Measurements from ENCODE around the gene PSME4.

The PSME4 gene, protein sequence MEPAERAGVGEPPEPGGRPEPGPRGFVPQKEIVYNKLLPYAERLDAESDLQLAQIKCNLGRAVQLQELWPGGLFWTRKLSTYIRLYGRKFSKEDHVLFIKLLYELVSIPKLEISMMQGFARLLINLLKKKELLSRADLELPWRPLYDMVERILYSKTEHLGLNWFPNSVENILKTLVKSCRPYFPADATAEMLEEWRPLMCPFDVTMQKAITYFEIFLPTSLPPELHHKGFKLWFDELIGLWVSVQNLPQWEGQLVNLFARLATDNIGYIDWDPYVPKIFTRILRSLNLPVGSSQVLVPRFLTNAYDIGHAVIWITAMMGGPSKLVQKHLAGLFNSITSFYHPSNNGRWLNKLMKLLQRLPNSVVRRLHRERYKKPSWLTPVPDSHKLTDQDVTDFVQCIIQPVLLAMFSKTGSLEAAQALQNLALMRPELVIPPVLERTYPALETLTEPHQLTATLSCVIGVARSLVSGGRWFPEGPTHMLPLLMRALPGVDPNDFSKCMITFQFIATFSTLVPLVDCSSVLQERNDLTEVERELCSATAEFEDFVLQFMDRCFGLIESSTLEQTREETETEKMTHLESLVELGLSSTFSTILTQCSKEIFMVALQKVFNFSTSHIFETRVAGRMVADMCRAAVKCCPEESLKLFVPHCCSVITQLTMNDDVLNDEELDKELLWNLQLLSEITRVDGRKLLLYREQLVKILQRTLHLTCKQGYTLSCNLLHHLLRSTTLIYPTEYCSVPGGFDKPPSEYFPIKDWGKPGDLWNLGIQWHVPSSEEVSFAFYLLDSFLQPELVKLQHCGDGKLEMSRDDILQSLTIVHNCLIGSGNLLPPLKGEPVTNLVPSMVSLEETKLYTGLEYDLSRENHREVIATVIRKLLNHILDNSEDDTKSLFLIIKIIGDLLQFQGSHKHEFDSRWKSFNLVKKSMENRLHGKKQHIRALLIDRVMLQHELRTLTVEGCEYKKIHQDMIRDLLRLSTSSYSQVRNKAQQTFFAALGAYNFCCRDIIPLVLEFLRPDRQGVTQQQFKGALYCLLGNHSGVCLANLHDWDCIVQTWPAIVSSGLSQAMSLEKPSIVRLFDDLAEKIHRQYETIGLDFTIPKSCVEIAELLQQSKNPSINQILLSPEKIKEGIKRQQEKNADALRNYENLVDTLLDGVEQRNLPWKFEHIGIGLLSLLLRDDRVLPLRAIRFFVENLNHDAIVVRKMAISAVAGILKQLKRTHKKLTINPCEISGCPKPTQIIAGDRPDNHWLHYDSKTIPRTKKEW (N-terminal part only)

GRCh38 chr2:53970724-53971602 is at the start of gene PSME4:
PSME4 (minus strand) TSS chr2:53970993; CDS start chr2:53970784, 209 bp downstream.
- peak; percentile 31 to 96 (median 88) for DNase-seq

GRCh38 chr2:54015798-54016699 is 45.3 kb upstream of the PSME4 start:
- peak in 1 of 56 donors; percentile 5 for DNase-seq

GRCh38 chr2:54013996-54014395 is 43.2 kb upstream of the PSME4 start:
- no peak for DNase-seq

DNA sequence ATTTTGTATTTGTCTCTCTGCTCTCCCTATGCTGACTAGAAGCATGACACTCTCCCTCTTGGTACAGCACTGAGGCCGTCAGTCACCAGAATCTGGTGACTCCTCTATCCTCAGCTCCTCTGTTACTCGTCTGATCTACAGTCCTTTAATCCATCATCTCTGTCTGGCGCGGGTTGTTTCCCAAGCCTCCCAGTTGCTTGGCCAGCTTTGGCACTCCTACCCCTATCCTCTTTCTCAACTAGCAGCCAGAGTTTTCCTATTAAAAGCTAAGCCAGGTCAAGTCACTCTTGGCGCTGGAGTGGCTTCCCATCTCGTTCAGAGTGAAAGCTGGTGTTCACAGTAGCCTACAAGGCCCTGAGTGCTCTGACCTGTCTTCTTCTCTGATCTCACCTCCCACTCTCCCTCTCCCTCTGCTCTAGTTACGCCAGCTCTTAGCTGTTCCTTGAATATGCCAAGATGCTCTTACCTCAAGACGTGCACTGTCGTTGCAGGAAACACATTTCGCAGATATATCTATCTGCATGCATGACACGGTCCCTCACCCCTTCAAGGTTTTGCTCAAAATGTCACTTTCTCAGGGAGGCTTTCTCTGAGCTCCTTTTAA is 41.8 kb upstream of the PSME4 start:
- no peak for DNase-seq

DNA sequence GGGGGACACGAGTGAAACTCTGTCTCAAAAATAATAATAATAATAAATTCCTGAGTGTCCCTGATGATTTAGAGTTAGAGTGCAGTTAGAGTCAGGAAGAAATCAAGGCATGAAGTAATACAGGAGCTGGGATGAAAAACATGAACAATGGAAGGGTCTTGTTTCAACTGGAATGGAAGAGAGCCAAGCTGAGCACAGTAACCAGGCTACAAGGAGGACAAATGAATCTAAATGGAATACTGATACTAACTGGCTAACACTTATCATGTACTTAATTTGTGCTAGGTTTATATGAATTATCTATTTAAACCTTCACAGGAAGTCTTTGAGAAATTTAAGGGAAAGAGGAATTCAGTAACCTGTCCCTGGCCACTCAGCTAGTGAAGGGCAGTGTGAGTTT is 38.8 kb upstream of the PSME4 start:
- DNase-seq, result no peak

DNA sequence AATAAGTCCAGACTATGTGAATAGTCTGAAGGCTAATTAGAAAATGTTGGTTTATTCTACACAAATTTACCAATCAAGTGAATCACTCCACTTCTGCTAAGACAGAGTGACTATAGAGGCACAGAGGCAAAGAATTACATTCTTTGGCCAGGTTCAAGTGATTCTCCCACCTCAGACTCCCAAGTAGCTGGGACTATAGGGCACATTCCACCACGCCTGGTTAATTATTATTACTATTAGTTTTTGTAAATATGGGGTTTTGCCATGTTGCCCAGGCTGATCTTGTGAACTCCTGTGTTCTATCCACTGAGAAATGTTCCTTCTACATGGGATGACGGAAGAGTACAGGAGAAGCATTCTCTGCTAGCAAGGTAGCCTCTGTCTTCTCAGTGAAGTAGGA is 37.6 kb upstream of the PSME4 start:
- no peak for DNase-seq

- DNase-seq, result no peak
Measured at GRCh38 chr2:54000524-54000923, 29.7 kb upstream of the PSME4 start.

- DNase-seq, result no peak
Measured at GRCh38 chr2:54000122-54000521, 29.3 kb upstream of the PSME4 start.

DNA sequence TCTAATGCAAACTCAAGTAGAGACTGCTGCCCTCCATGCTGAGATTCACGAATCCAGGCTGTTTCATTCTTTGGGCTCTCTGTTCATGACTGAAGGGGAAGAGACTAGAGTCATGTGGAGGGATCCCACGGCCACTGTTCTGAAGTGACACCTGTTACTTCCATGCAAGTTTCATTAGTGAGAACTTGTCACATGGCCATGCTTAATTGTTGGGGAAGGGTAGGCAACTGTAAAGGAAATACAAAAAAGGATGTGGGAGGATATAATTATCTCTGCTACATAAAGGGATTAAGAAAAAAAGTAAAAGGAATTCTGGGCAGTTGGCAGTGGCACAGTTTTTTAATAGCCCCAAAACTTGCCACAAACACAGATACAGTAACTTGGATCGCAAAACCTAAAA is 28.0 kb upstream of the PSME4 start:
- no peak for DNase-seq

GRCh38 chr2:53994818-53995808 is 24.3 kb upstream of the PSME4 start:
- DNase-seq, result no peak

- no peak for DNase-seq
Measured at GRCh38 chr2:53991948-53992347, 21.2 kb upstream of the PSME4 start.

DNA sequence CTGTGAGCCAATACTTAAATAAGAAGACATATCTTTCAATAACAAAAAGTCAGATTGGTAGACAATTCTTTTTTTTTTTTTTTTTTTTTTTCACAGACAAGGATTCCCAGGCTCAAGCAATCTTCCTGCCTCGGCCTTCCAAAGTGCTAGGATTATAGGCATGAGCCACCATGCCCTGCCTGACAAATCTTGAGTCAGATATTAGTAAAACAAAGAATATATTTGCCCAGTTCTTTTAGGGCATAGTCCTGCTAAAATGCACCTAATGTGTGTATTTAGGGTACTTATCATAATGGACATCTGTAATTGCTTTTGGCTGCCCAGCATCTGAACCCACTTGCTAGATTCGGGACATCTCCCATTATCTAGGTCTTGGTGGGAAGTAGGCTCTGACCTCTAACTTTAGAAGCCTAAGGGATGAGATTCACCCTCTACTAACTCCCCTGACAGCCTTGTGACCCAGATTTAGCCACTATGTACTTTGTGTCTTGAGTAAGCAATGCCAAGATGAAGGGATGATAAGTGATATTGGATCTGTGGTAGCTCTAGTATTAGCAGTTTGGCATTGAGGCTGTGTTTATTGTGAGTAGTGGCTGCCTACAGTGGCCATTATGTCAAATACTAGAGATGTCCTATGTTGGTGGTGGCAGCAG is 18.5 kb upstream of the PSME4 start:
- DNase-seq, result no peak

GRCh38 chr2:53987336-53987921 is 16.6 kb upstream of the PSME4 start:
- DNase-seq, result no peak

- DNase-seq, result no peak
Measured at GRCh38 chr2:53985646-53986045, 14.9 kb upstream of the PSME4 start.

- peak in 43 of 56 donors; percentile 7 to 73 (median 45) for DNase-seq
Measured at GRCh38 chr2:53969968-53970723, 647 bp downstream of the PSME4 start.
